Stimulated activated naive CD8-positive, alpha-beta T cell treated with anti-CD3 and anti-CD28 coated beads, Interleukin-15, Interleukin-2, amounts not matched to agents 100 ng/mL and 50 ng/mL, for 24 hours (primary cell): ENCODE results near the gene PDE3B.
"Not testable (repeated sequence)": the region's sequence is repeated elsewhere in the genome, so short reads cannot be mapped to it uniquely, and the experiment has no call there.

ENCODE experiments used
- H3K27ac Mint-ChIP-seq: one replicate; pipeline ENCODE4 v1.8.0; 2021; ENCODE audit warnings: mild to moderate bottlenecking, mixed read lengths
- H3K27me3 Mint-ChIP-seq: one replicate; pipeline ENCODE4 v1.8.0; 2021; ENCODE audit warnings: mixed read lengths
- H3K36me3 Mint-ChIP-seq: one replicate; pipeline ENCODE4 v1.8.0; 2021; ENCODE audit warnings: low read depth, mixed read lengths
- H3K4me1 Mint-ChIP-seq: one replicate; pipeline ENCODE4 v1.8.0; 2021; ENCODE audit warnings: low read depth, mixed read lengths
- H3K4me3 Mint-ChIP-seq: one replicate; pipeline ENCODE4 v1.8.0; 2021; ENCODE audit warnings: mild to moderate bottlenecking, mixed read lengths
- H3K9me3 Mint-ChIP-seq: one replicate; pipeline ENCODE4 v1.8.0; 2021; ENCODE audit warnings: mixed read lengths

Gene PDE3B

GRCh38 chr11:14819596-14819995 lies 176.0 kb downstream of the PDE3B start:
- no peak overlapping the region for H3K4me3 Mint-ChIP-seq
- peaks cover 73% of the 10 kb centered on the region for H3K36me3 Mint-ChIP-seq
- no peaks in the 10 kb centered on the region for H3K27me3 Mint-ChIP-seq
- H3K27ac Mint-ChIP-seq, result no peak overlapping the region
- no peaks in the 10 kb centered on the region for H3K4me1 Mint-ChIP-seq
- H3K9me3 Mint-ChIP-seq, result peaks cover 7% of the 10 kb centered on the region

- H3K4me3 Mint-ChIP-seq, result no peak overlapping the region
- no peaks in the 10 kb centered on the region for H3K27me3 Mint-ChIP-seq
- H3K4me1 Mint-ChIP-seq, result no peaks in the 10 kb centered on the region
- H3K36me3 Mint-ChIP-seq, result peaks cover 75% of the 10 kb centered on the region
- H3K9me3 Mint-ChIP-seq, result peaks cover 20% of the 10 kb centered on the region
- no peak overlapping the region for H3K27ac Mint-ChIP-seq
Observed at GRCh38 chr11:14821031-14821430, 177.4 kb downstream of the PDE3B start.

GRCh38 chr11:14826600-14826999 lies 183.0 kb downstream of the PDE3B start:
- Mint-ChIP-seq H3K4me1 (peaks cover 5% of the 10 kb centered on the region), H3K36me3 (peaks cover 64% of the 10 kb centered on the region), H3K27ac (no peak overlapping the region), H3K9me3 (peaks cover 37% of the 10 kb centered on the region), H3K27me3 (no peaks in the 10 kb centered on the region), H3K4me3 (no peak overlapping the region)

- H3K4me1 Mint-ChIP-seq, result no peaks in the 10 kb centered on the region
- H3K27ac Mint-ChIP-seq, result no peak overlapping the region
Observed at GRCh38 chr11:14835496-14836492, 192.2 kb downstream of the PDE3B start.

GRCh38 chr11:14842002-14842401 lies 198.4 kb downstream of the PDE3B start:
- Mint-ChIP-seq H3K4me1 (no peaks in the 10 kb centered on the region), H3K9me3 (peaks cover 7% of the 10 kb centered on the region), H3K27me3 (no peaks in the 10 kb centered on the region), H3K27ac (no peak overlapping the region), H3K4me3 (no peak overlapping the region), H3K36me3 (peaks cover 76% of the 10 kb centered on the region)

More at GRCh38 chr11:14835496-14836492, 192.2 kb downstream of the PDE3B start:
- Mint-ChIP-seq H3K9me3 (peaks cover 4% of the 10 kb centered on the region), H3K36me3 (peaks cover 53% of the 10 kb centered on the region), H3K4me3 (no peak overlapping the region), H3K27me3 (no peaks in the 10 kb centered on the region)

GRCh38 chr11:14852571-14853177 lies 209.1 kb downstream of the PDE3B start:
- Mint-ChIP-seq H3K27ac (peak overlapping the region; percentile 6), H3K4me1 (peaks cover 21% of the 10 kb centered on the region), H3K4me3 (no peak overlapping the region), H3K36me3 (peaks cover 56% of the 10 kb centered on the region), H3K9me3 (peaks cover 4% of the 10 kb centered on the region), H3K27me3 (no peaks in the 10 kb centered on the region)

- Mint-ChIP-seq H3K4me1 (peaks cover 22% of the 10 kb centered on the region), H3K36me3 (peaks cover 56% of the 10 kb centered on the region), H3K4me3 (no peak overlapping the region), H3K27me3 (no peaks in the 10 kb centered on the region), H3K9me3 (peaks cover 4% of the 10 kb centered on the region), H3K27ac (no peak overlapping the region)
Observed at GRCh38 chr11:14854057-14854456, 210.5 kb downstream of the PDE3B start.

- Mint-ChIP-seq H3K27ac (no peak overlapping the region), H3K4me1 (peaks cover 21% of the 10 kb centered on the region), H3K9me3 (peaks cover 4% of the 10 kb centered on the region), H3K27me3 (no peaks in the 10 kb centered on the region), H3K36me3 (peaks cover 62% of the 10 kb centered on the region), H3K4me3 (no peak overlapping the region)
Observed at GRCh38 chr11:14855890-14856289, 212.3 kb downstream of the PDE3B start.

- Mint-ChIP-seq H3K27ac (no peak overlapping the region), H3K9me3 (peaks cover 4% of the 10 kb centered on the region), H3K4me1 (peaks cover 21% of the 10 kb centered on the region), H3K4me3 (no peak overlapping the region), H3K27me3 (no peaks in the 10 kb centered on the region), H3K36me3 (peaks cover 65% of the 10 kb centered on the region)
Observed at GRCh38 chr11:14857621-14858020, 214.0 kb downstream of the PDE3B start.

GRCh38 chr11:14858404-14858803 lies 214.8 kb downstream of the PDE3B start:
- Mint-ChIP-seq H3K27ac (no peak overlapping the region), H3K4me1 (peaks cover 21% of the 10 kb centered on the region), H3K36me3 (peaks cover 67% of the 10 kb centered on the region), H3K4me3 (no peak overlapping the region), H3K27me3 (no peaks in the 10 kb centered on the region), H3K9me3 (peaks cover 4% of the 10 kb centered on the region)

GRCh38 chr11:14860511-14860910 lies 216.9 kb downstream of the PDE3B start:
- Mint-ChIP-seq H3K9me3 (peaks cover 8% of the 10 kb centered on the region), H3K4me1 (peaks cover 21% of the 10 kb centered on the region), H3K36me3 (peaks cover 72% of the 10 kb centered on the region), H3K27me3 (no peaks in the 10 kb centered on the region), H3K4me3 (no peak overlapping the region), H3K27ac (no peak overlapping the region)

- no peak overlapping the region for H3K4me3 Mint-ChIP-seq
- H3K4me1 Mint-ChIP-seq, result peaks cover 26% of the 10 kb centered on the region
- peaks cover 5% of the 10 kb centered on the region for H3K9me3 Mint-ChIP-seq
- H3K27me3 Mint-ChIP-seq, result no peaks in the 10 kb centered on the region
- H3K36me3 Mint-ChIP-seq, result peaks cover 67% of the 10 kb centered on the region
- no peak overlapping the region for H3K27ac Mint-ChIP-seq
Observed at GRCh38 chr11:14861680-14862079, 218.1 kb downstream of the PDE3B start.

- not testable (repeated sequence) for H3K27me3 Mint-ChIP-seq, H3K9me3 Mint-ChIP-seq, H3K4me3 Mint-ChIP-seq, H3K27ac Mint-ChIP-seq
- H3K36me3 Mint-ChIP-seq, result peaks cover 71% of the 10 kb centered on the region
- H3K4me1 Mint-ChIP-seq, result peaks cover 17% of the 10 kb centered on the region
Observed at GRCh38 chr11:14863775-14864174, 220.2 kb downstream of the PDE3B start.

GRCh38 chr11:14872032-14872431 lies 228.4 kb downstream of the PDE3B start:
- no peak overlapping the region for H3K4me3 Mint-ChIP-seq
- H3K4me1 Mint-ChIP-seq, result peaks cover 6% of the 10 kb centered on the region
- peak overlapping the region; percentile 72 for H3K27ac Mint-ChIP-seq
- no peaks in the 10 kb centered on the region for H3K27me3 Mint-ChIP-seq
- no peaks in the 10 kb centered on the region for H3K9me3 Mint-ChIP-seq
- peaks cover 70% of the 10 kb centered on the region for H3K36me3 Mint-ChIP-seq

- Mint-ChIP-seq H3K4me3 (no peak overlapping the region), H3K27ac (no peak overlapping the region), H3K9me3 (no peaks in the 10 kb centered on the region), H3K27me3 (no peaks in the 10 kb centered on the region), H3K4me1 (peaks cover 9% of the 10 kb centered on the region), H3K36me3 (peaks cover 74% of the 10 kb centered on the region)
Observed at GRCh38 chr11:14873632-14874031, 230.0 kb downstream of the PDE3B start.
